ENCODE data around the gene MINDY3.

- no peak for TF ChIP-seq GLIS2 (tag by site-specific recombination; IDR thresholded peaks at IDR 0.05)
- no peak for TF ChIP-seq TCF7L2 (IDR thresholded peaks at IDR 0.05; ENCODE audit: borderline replicate concordance, low read depth, low read length)
- TF ChIP-seq CTCF (tag by site-specific recombination; IDR thresholded peaks at IDR 0.05) = no peak
- no peak for TF ChIP-seq ZNF692 (tag by site-specific recombination; IDR thresholded peaks at IDR 0.05)
- no peak for TF ChIP-seq ZNF114 (tag by site-specific recombination; IDR thresholded peaks at IDR 0.05)
- TF ChIP-seq KLF10 (tag by site-specific recombination; IDR thresholded peaks at IDR 0.05) = no peak
- TF ChIP-seq ZFP41 (tag by site-specific recombination; IDR thresholded peaks at IDR 0.05; ENCODE audit: borderline replicate concordance) = no peak
- no peak for TF ChIP-seq ZNF274 (IDR thresholded peaks at IDR 0.05; ENCODE audit: low read length)
- no peak for TF ChIP-seq ZNF274 (tag by site-specific recombination; IDR thresholded peaks at IDR 0.05; ENCODE audit: borderline replicate concordance)
- no peak for TF ChIP-seq ZFP37 (tag by site-specific recombination; IDR thresholded peaks at IDR 0.05)
These were observed 8.2 kb downstream of the MINDY3 start for GRCh38 chr10:15852111-15852557.

All from HEK293 (cell line).